IMR-90 (cell line): ENCODE results near the gene APCDD1L. TPM values are rescaled to one million over a fixed set of nuclear protein-coding genes. Genes with fewer than 3 reads are reported as not detected.

Experiments used
- ATAC-seq: fragments of 200-7000 bp; cut with Tn5 transposase; 2 replicates; pipeline ENCODE4 v1.9.1; 2020; ENCODE audit warnings: low read depth, mild to moderate bottlenecking, moderate library complexity
- BruUV-seq: library from RNA; stranded (reverse); fragments of 400-500 nt; replicated peaks from 2 replicates; lab custom pipeline; 2021; lab: Mats Ljungman, UMichigan
- CTCF ChIA-PET: fragments of 300-600 bp; formaldehyde crosslinking; extraction: SDS; loops from one replicate; lab custom pipeline; 2021; ENCODE audit warnings: antibody characterized with exemption; lab: Yijun Ruan, JAX
- POLR2A ChIA-PET: fragments of 300-600 bp; sonication (Branson Sonifier 250); formaldehyde crosslinking; loops from one replicate; lab custom pipeline; 2022; ENCODE audit warnings: antibody characterized with exemption; ENCODE audit not compliant: unreplicated experiment; lab: Charles Lee
- DNase-seq: peaks from one replicate; pipeline ENCODE4 v3.0.0; 2013
- H2AFZ ChIP-seq: replicated peaks from 2 replicates; pipeline ENCODE3; 2013; ENCODE audit warnings: low read length, mild to moderate bottlenecking; ENCODE audit not compliant: poor library complexity
- H2AK5ac ChIP-seq: 2 replicates; pipeline ENCODE4 v1.6.1; 2013; ENCODE audit warnings: low read depth, low read length, inconsistent platforms
- H2AK9ac ChIP-seq: replicated peaks from 2 replicates; pipeline ENCODE3; 2013; ENCODE audit warnings: mild to moderate bottlenecking, low read depth, low read length, moderate library complexity; ENCODE audit not compliant: poor library complexity
- H2BK120ac ChIP-seq: 2 replicates; pipeline ENCODE4 v1.6.1; 2013; ENCODE audit warnings: low read depth, low read length, inconsistent platforms
- H2BK15ac ChIP-seq: 3 replicates; pipeline ENCODE4 v1.6.1; 2013; ENCODE audit warnings: low read depth, low read length, inconsistent platforms
- H2BK20ac ChIP-seq: 2 replicates; pipeline ENCODE4 v1.6.1; 2013; ENCODE audit warnings: low read depth, mild to moderate bottlenecking, inconsistent platforms, low read length, moderate library complexity
- H2BK5ac ChIP-seq: 2 replicates; pipeline ENCODE4 v1.6.1; 2013; ENCODE audit warnings: mild to moderate bottlenecking, low read depth, low read length, inconsistent platforms; ENCODE audit not compliant: poor library complexity, severe bottlenecking
- H3K14ac ChIP-seq: replicated peaks from 2 replicates; pipeline ENCODE4 v1.6.1; 2013; ENCODE audit warnings: low read depth, low read length, inconsistent platforms
- H3K18ac ChIP-seq: 2 replicates; pipeline ENCODE4 v1.6.1; 2013; ENCODE audit warnings: low read depth, low read length, control low read depth
- H3K23ac ChIP-seq: 2 replicates; pipeline ENCODE4 v1.6.1; 2013; ENCODE audit warnings: low read depth, low read length, inconsistent platforms
- H3K27ac ChIP-seq: 2 replicates; pipeline ENCODE4 v1.5.1; 2013; ENCODE audit warnings: mild to moderate bottlenecking, control low read depth, low read length; ENCODE audit not compliant: insufficient read depth
- H3K27me3 ChIP-seq: 2 replicates; pipeline ENCODE4 v1.6.1; 2013; ENCODE audit warnings: low read length; ENCODE audit not compliant: control insufficient read depth, insufficient read depth
- H3K36me3 ChIP-seq: 2 replicates; pipeline ENCODE4 v1.6.1; 2013; ENCODE audit warnings: low read length, mixed read lengths; ENCODE audit not compliant: control insufficient read depth, insufficient read depth
- H3K4ac ChIP-seq: 2 replicates; pipeline ENCODE4 v1.6.1; 2013; ENCODE audit warnings: low read depth, low read length, inconsistent platforms
- H3K4me1 ChIP-seq: 2 replicates; pipeline ENCODE4 v1.6.1; 2013; ENCODE audit warnings: low read length, mixed read lengths; ENCODE audit not compliant: control insufficient read depth, insufficient read depth
- H3K4me2 ChIP-seq: 2 replicates; pipeline ENCODE4 v1.6.1; 2013; ENCODE audit warnings: low read depth, mild to moderate bottlenecking, control low read depth, low read length, moderate library complexity
- H3K4me3 ChIP-seq: 2 replicates; pipeline ENCODE4 v1.5.1; 2013; ENCODE audit warnings: low read depth, mild to moderate bottlenecking, control low read depth, low read length, moderate library complexity; ENCODE audit not compliant: insufficient read depth
- H3K56ac ChIP-seq: 2 replicates; pipeline ENCODE4 v1.6.1; 2013; ENCODE audit warnings: low read length, inconsistent platforms; ENCODE audit not compliant: insufficient read depth; ENCODE audit errors: extremely low read depth
- H3K79me1 ChIP-seq, 2 experiments: 2 replicates each; pipeline ENCODE4 v1.6.1; 2013; ENCODE audit warnings: low read length in 2 of 2, inconsistent platforms in 1 of 2, low read depth in 1 of 2
- H3K9ac ChIP-seq: 2 replicates; pipeline ENCODE4 v1.6.1; 2013; ENCODE audit warnings: low read depth, low read length, control low read depth
- H3K9me1 ChIP-seq: 2 replicates; pipeline ENCODE4 v1.6.1; 2013; ENCODE audit warnings: low read length, inconsistent platforms; ENCODE audit not compliant: insufficient read depth
- H3K9me3 ChIP-seq: 2 replicates; pipeline ENCODE4 v1.6.1; 2013; ENCODE audit warnings: low read length; ENCODE audit not compliant: control insufficient read depth, insufficient read depth
- H4K20me1 ChIP-seq: 2 replicates; pipeline ENCODE4 v1.6.1; 2013; ENCODE audit warnings: low read length, inconsistent platforms; ENCODE audit not compliant: insufficient read depth
- H4K5ac ChIP-seq: 2 replicates; pipeline ENCODE4 v1.6.1; 2013; ENCODE audit warnings: mild to moderate bottlenecking, low read depth, low read length, control low read depth
- H4K8ac ChIP-seq, 2 experiments: 2 replicates each; pipeline ENCODE4 v1.6.1; 2013; ENCODE audit warnings: low read depth in 2 of 2, low read length in 2 of 2, control low read depth in 1 of 2, inconsistent platforms in 1 of 2
- H4K91ac ChIP-seq: 2 replicates; pipeline ENCODE4 v1.6.1; 2013; ENCODE audit warnings: low read depth, low read length, inconsistent platforms; ENCODE audit not compliant: insufficient read depth
- SMC3 ChIP-seq: fragments of 150-350 bp; IDR thresholded peaks from 2 replicates; pipeline ENCODE4 v1.6.1; 2016; ENCODE audit warnings: low read depth, mild to moderate bottlenecking, antibody characterized with exemption, low read length, moderate library complexity
- WGBS, 2 experiments: methylation state at CpG; one replicate each; pipeline versions ENCODE4 v1.1.5 to v1.1.7; 2013; ENCODE audit warnings: missing lambda C conversion rate in 2 of 2; ENCODE audit not compliant: insufficient read length in 1 of 2; ENCODE audit errors: extremely low coverage in 2 of 2; 5-methylcytosine and 5-hydroxymethylcytosine counted together
- dilution Hi-C: fragments of 300-500 bp; cut with HindIII; formaldehyde crosslinking; loops from one replicate; pipeline ENCODE4 v1.14.3; 2018; ENCODE audit warnings: low sequenced_read_pairs; ENCODE audit not compliant: unreplicated experiment
- in situ Hi-C: fragments of 300-500 bp; cut with MboI; formaldehyde crosslinking; loops from 3 replicates; pipeline ENCODE4 v1.14.3; 2019; ENCODE audit warnings: low sequenced_read_pairs, inconsistent platforms, mixed read lengths
- intact Hi-C: fragments of 100-400 bp; cut with micrococcal nuclease; formaldehyde crosslinking; loops from 2 replicates; pipeline ENCODE4 v1.10.0; 2022
- polyA plus RNA-seq, 3 experiments: library from polyadenylated mRNA; depleted of rRNA; stranded (reverse); fragments of >200 nt; gene quantifications; 2 replicates each; pipeline ENCODE4 v1.2.3, GENCODE V29; 2012; ENCODE audit warnings: low replicate concordance in 1 of 3
- total RNA-seq: library from RNA; depleted of rRNA; stranded (reverse); fragments of >200 nt; gene quantifications from 2 replicates; pipeline ENCODE4 v1.2.3, GENCODE V29; 2012

APCDD1L gene
- total and polyA plus RNA-seq, 2 of the 4 experiments (the other 2 are of a cell fraction): 2.5 to 18.3 TPM

- H2BK20ac ChIP-seq: no peak overlapping the region
- no peak overlapping the region for H3K27ac ChIP-seq
- H4K5ac ChIP-seq: no peak overlapping the region
- H3K9ac ChIP-seq: no peak overlapping the region
- H3K18ac ChIP-seq: no peak overlapping the region
- no peaks in the 10 kb centered on the region for H3K36me3 ChIP-seq
- no peak overlapping the region for H3K56ac ChIP-seq
- H2BK120ac ChIP-seq: no peak overlapping the region
- DNase-seq (no peak), ATAC-seq (no peak)
- intact Hi-C loops: loop anchor here (5.0 kb wide), 1 partner anchor 126 kb away; no protein-coding TSS in a partner anchor
- no peak overlapping the region for H2BK5ac ChIP-seq
- CTCF ChIA-PET: interaction anchor here (0.6 to 2.2 kb wide), 3 partner anchors 26 to 166 kb away, joined by 3 to 5 read pairs (median 3); no protein-coding TSS in a partner anchor
- no peak overlapping the region for H2BK15ac ChIP-seq
- H3K79me1 ChIP-seq: peaks cover 2 to 15% of the 10 kb centered on the region in 2 experiments; a peak in 1 of 4 replicates
- POLR2A ChIA-PET: no interaction called here
- no TSS peak for BruUV-seq
- peak overlapping the region; percentile 68; the same call in 1 of the 2 replicates for H2AK5ac ChIP-seq
- H3K23ac ChIP-seq: no peak overlapping the region
- in situ Hi-C loops: no loop called here
- no peak overlapping the region for H3K14ac ChIP-seq
- no peaks in the 10 kb centered on the region for H4K20me1 ChIP-seq
- peaks cover 8% of the 10 kb centered on the region for H3K4me1 ChIP-seq
- no peak overlapping the region for H2AFZ ChIP-seq
- no peak overlapping the region for H4K91ac ChIP-seq
- dilution Hi-C loops: no loop called here
- no CpG with 5 or more reads among the region's 2 CpGs for WGBS, 2 experiments
- no peak for TF ChIP-seq SMC3
- peak overlapping the region; percentile 6; the same call in 1 of the 2 replicates for H3K4ac ChIP-seq
- H3K27me3 ChIP-seq: peaks cover 14% of the 10 kb centered on the region; the same call in 1 of the 2 replicates
- H4K8ac ChIP-seq: no peak overlapping the region
- no peak overlapping the region for H3K4me3 ChIP-seq
- peak overlapping the region; percentile 45 for H2AK9ac ChIP-seq
- H3K4me2 ChIP-seq: peak overlapping the region; percentile 19; the same call in 1 of the 2 replicates
- H3K9me3 ChIP-seq: peaks cover 3% of the 10 kb centered on the region
- H3K9me1 ChIP-seq: 0 out of 2 replicates have a peak, but pooled peaks cover 3% of the 10 kb centered on the region
Measured at GRCh38 chr20:58510921-58511320, 4.3 kb downstream of the APCDD1L start.
